GM18870 (cell line): ENCODE data around the gene MAGEF1.

Experiments
- ATAC-seq: cut with Tn5 transposase; IDR thresholded peaks from one replicate; pipeline ENCODE4 v1.9.1; 2021; ENCODE audit warnings: moderate library complexity; ENCODE audit not compliant: unreplicated experiment

Gene MAGEF1

GRCh38 chr3:184691397-184692231, 20.2 kb downstream of the MAGEF1 start:
- no peak for ATAC-seq

DNA sequence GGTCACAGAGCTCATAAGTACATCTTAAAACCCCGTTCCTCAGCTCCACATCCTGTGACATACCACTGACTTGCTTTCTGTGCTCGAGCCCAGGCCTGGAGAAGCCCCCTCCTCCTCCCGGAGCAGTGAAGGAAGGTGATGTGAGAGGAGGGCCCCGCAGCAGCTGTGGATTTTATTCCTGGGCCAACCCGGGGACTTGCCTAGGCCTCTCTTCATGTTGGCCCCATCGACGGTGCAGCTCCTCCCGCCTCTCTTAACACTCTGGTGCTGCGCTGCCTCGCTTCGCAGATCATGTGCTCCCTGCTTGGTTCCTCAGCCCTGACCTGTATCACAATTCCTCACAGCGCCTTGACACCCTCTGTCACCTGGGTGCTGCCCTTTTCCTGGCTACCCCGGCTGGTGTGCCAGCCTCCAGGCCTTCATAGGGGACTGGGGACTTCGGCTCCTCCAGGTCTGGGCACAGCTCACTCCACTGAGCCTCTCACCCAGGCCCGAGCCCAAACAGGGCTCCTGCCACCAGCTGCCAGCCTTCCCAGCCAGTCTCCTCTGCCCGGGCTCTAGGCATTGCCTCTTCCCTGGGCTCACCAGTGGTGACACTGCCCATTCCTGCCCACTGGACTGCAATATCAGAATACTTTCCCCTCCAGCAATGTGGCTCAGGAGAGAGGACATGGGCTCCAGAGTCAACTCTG, 21.5 kb downstream of the MAGEF1 start:
- no peak for ATAC-seq

DNA sequence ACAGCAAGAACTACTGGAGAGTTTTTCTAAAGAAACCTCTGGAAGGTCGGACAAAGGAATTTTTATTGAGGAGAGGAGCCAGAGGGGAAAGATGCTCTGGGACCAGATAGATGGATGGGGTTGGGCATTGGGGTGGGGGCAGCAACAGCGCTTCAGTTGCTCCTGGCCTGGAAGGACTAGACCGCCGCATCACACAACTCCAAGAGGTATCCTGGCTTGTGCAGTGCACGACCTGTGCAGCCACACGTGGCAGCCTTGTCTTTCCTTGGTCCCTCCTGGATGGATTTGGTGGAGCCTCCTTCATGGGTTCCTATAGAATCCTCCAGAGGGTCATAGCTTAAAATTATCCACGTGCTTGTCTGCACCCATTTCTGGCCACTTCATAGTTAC, 23.0 kb downstream of the MAGEF1 start:
- ATAC-seq = no peak

DNA sequence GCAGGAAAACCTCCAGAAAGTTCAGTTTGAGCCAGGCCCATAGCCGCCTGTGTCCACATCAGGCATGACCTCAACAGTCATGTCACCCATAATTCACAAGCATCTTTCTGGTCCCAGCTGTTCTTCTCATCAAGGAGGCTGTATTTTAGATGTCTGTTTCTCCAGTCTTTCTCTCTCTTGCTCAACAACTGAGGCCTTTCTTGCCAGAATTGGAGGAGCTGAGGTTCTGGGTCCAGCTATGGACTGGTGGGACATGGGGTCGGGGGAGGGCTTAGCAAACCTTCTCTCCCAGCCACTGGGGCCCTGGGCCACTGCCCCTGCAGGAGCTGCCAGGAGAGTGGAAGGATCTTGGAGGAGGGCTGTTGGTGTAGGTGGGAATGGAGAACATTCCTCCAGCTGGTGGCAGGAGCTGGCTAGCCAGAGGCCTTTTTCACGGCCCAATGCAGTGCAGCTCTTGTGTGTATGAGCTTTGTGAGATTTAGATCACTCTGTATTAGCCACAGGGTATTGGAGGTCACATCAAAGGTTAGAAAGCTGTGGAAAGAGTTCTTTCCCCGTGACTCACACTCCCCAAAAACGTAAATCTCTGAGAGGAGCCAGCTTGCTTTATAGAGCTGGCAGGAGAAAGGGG, 23.5 kb downstream of the MAGEF1 start:
- ATAC-seq = no peak

GRCh38 chr3:184687363-184688015, 24.4 kb downstream of the MAGEF1 start:
- ATAC-seq = no peak

GRCh38 chr3:184685646-184686045, 26.2 kb downstream of the MAGEF1 start:
- ATAC-seq = no peak

GRCh38 chr3:184685055-184685454, 26.8 kb downstream of the MAGEF1 start:
- no peak for ATAC-seq

- ATAC-seq = no peak
These were observed 27.8 kb downstream of the MAGEF1 start for GRCh38 chr3:184683900-184684560.

DNA sequence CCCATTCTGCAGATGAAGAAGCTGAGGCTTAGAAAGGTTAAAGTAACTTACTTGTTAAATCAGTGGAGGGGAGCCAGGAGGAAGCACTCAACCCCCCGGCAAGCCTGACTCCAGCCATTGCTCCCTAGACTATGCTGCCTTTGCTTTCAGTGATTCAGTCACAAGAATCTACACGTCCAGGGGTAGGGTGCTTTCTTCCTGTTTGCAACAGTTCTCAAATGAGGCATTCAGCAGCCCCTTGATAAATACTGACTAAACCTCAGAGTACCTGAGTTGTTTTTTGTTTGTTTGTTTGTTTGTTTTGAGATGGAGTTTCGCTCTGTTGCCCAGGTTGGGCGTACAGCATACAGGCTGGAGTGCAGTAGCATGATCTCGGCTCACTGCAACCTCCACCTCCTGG, 28.6 kb downstream of the MAGEF1 start:
- no peak for ATAC-seq

DNA sequence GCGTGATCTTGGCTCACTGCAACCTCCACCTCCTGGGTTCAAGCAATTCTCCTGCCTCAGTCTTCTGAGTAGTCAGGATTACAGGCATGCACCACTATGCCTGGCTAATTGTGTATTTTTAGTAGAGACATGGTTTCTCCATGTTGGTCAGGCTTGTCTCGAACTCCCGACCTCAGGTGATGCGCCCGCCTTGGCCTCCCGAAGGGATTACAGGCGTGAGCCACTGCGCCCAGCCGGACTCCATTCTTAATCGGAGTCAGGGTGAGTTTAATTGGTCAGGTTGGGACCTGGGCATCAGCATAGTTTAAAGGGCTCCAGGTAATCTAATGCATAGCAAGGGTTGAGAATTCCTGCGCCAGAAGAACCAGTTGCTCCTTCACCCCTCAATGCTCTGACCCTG, 29.2 kb downstream of the MAGEF1 start:
- no peak for ATAC-seq

- ATAC-seq = no peak
These were observed 31.2 kb downstream of the MAGEF1 start for GRCh38 chr3:184680385-184681345.

GRCh38 chr3:184679056-184679816, 32.6 kb downstream of the MAGEF1 start:
- no peak for ATAC-seq

GRCh38 chr3:184678317-184679055, 33.4 kb downstream of the MAGEF1 start:
- no peak for ATAC-seq

DNA sequence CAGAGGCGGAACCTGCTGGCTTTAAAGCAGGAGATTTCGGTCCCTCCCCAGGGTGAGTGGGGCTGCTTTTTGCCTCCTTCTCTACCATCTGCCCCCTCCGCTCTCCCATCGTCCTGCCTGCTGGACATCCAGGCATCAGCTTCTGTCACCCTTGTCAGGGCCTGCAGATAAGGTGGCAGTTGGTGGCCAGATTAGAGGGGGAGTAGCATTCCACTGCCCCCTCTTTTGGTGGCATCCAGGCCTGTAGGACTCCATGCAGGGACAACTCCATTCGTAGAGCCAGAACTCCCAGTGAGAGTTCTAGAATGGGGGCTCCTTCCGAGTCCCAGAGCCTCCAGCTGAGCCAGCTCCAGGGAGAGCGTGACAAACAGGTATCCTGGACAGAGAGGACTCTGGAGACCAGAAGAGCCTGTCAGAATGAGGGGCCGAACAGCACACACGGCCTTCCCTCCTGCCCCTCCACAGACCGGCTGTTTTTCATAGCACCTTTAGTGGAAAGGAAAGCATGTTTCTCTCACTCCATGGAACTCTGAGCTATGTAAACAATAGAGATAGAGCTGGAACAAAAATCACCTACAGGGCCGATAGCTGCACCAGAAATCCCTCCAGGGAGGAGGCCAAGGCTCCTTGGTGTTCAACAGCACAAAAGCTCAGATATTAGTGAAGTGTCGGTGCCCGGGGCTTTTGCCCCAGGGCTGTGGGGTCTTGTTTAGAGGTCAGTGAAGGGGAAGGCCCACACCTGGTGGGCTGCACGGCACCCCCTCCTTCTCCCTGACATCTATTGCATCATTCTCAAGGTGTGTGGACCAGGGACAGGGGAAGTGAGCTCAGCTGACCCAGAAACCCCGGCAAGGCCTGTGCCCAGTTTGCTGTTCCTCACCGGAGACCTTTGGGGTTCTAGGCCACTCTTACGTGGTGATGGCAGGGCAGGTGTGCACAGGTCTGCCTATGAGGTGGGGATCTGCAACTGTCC, 34.2 kb downstream of the MAGEF1 start:
- ATAC-seq = no peak

- ATAC-seq = no peak
These were observed 34.9 kb downstream of the MAGEF1 start for GRCh38 chr3:184676927-184677326.

DNA sequence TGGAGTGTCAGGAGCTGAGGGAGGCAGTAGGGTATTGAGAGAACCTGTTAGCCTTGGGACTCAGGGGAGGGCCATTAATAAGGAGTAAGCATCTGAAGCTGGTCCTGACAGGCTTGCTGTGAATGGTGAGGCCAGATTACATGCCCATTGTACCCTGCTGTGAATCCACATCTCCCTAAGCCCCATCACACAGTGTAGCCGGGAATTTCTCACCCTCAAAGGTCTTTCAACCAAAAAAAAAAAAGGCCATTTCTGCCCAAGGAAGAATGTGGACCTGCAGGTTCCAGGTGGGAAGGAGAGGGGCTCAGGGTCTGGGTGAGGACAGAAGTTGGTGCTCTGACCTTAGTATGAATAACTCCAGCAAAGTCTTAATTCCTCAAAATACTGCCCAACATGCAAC, 37.2 kb downstream of the MAGEF1 start:
- no peak for ATAC-seq
